OCI-M1 (cell line): ENCODE results near the gene PPHLN1.
"Not testable (repeated sequence)": the region's sequence is repeated elsewhere in the genome, so short reads cannot be mapped to it uniquely, and the experiment has no call there.

ENCODE experiments used
- DNase-seq: peaks from one replicate; lab custom pipeline; 2025; lab: John Stamatoyannopoulos, UW

PPHLN1 gene

DNA sequence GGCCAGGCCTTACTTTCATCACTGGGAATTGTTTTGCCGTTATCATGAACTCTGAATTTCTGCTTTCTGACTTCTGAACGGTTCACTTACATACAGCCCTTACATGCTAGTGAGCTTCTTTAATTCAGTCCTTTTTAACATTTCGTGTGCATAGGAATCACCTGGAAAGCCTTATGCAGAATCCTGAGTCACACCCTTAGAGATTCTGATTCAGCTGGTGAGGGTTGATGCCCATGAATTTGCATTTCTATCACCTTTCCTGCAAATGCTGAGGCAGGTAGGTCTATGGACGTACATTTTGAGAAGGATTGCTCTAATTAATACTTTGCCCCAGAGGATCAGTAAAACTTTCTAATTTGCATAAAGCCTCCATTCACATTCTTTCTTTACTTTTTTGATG is 44.0 kb downstream of the PPHLN1 start:
- DNase-seq: no peak

DNA sequence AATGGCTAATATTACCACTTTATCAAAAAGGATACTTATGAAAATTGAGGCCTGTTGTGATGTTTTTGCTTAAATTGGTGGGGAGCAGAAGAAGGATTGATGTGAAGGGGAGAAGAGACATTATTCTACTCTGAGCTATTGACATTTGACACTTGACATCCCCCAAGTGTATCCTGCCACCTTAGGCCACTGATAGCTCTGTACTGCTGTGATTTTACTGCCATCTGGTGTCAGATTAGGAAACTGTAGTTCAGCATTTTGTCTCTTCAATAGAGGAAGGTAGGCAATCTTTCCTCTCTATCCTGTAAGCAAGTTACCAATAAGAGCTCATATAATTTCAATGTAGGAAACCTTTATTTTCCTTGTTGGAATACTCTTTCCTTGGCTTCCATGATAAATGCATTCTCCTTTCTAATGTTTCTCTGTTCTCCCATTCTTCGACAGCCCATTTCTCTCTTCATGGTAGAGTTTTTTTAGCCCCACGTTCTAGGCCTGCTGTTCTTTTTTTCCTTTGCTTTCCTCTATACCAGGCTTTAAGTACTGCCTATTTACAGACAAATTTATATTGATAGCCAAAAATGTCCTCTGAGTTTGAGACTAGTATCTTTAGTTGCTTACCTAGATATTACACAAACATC is 46.3 kb downstream of the PPHLN1 start:
- DNase-seq: peak; percentile 89

DNA sequence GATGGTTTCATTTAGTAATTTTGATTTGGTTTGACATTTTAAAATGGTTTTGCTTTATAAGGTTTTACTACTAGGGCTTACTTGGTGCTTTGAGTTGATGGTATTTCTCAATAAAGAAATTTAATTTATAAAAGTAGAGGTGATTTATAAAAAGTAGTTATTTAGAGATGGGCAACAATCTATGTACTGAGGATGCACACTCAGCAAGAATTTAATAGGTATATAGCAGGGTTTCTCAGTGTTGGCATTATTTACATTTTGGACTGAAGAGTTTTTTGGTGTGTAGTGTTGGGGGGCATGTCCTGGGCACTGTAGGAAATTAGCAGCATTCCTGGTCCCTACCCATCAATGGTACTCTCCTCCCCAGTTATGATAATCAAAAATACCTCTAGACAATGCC is 47.7 kb downstream of the PPHLN1 start:
- no peak for DNase-seq

DNA sequence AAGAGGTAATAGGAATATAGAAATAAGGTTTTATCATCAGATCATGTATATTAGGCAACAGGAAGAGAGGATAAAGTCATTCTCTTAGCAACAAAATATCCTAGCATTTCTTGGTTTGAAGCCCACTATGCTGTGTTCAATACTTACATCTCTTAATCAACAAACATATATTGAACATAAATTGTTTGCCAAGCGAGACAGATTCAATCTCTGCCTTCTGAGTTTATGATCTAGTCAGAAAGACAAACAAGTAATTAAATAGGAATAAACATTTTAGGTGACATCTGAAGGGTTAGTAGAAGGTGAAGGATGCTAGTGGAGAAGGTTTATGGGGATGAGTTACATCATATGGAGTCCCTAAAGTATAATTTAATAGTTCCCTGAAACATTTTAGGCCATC is 54.8 kb downstream of the PPHLN1 start:
- DNase-seq: no peak

DNA sequence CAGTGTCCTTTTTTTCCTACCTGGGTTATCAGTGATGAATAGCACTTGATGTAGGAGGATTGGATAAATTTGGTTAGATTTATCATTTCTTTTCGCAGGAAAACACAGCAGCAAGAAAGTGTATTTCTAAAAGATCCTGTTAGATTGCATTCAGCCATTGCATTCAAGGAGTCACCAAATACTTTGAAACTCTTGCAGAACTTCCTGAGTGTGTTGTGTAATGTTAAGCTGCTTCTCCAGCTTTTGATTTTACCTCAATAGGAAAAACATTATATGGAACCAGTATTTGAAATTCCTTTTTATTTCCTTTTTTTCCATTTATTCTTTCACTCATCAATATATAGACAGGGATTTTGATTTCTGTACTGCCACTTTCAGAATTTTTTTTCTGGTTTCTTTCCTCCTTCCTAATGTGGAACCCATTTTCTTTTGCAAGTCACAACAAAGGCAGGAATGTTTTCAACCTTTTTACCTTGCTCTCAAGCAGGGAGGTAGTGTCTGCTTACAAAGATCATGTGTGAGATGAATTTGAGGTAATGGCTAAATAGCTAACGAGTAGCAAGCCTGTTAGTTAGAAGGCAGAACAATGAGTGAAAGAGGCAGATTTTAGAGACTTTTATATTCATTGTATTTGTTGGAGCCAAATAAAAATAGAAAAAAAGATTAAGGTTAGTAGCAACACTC is 56.2 kb downstream of the PPHLN1 start:
- DNase-seq: no peak

DNA sequence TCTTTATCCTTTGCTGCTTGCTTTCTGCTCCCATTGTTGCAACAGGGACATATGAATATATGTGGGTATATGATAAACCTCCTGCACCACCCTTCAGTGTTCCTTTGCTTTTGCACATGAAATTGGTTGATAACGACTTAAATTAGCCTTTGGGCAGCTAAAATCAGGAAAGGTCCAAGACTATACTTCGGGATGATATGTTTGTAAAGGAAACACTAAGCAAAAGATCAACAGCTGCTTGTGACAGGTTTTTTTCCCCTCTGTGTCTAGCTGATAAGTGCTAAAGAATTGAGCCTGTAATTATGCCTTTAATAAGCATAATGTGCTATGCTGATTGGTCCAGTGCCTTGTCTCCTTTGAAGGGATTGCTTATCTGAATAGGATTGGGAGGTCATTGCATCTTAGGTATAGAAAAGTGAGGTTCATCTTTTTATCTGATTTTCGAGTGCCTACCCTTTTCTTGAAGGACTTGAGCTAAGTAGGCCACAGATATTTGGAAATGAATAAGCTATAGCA is 59.4 kb downstream of the PPHLN1 start:
- peak; percentile 65 for DNase-seq

DNA sequence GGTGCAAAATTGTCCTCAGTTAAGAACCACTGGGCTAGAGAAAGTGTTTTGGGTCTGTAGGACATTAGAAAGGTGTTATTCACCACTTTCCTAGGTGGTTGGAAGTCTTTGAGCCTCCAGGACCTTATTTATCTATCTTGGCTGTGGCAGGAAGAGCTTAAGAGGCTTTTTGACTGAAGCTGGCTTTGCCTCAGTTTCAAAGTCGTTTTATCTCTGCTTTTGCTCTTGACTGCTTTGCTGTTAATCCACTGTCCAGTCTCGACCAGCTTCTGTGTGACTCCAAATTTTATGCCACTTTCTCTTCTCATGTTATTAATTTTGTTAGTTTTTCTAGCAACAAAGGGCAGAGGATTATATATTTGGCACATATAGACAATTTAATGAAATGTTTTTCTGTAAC is 60.3 kb downstream of the PPHLN1 start:
- peak; percentile 46 for DNase-seq

DNA sequence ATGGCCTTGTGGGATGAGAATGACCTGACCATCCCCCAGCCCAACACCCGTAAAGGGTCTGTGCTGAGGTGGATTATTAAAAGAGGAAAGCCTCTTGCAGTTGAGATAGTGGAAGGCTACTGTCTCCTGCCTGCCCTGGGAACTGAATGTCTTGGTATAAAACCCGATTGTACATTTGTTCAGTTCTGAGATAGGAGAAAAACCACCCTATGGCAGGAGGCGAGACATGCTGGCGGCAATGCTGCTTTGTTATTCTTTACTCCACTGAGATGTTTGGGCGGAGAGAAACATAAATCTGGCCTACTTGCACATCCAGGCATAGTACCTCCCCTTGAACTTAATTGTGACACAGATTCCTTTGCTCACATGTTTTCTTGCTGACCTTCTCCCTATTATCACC is 62.1 kb downstream of the PPHLN1 start:
- not testable (repeated sequence) for DNase-seq

DNA sequence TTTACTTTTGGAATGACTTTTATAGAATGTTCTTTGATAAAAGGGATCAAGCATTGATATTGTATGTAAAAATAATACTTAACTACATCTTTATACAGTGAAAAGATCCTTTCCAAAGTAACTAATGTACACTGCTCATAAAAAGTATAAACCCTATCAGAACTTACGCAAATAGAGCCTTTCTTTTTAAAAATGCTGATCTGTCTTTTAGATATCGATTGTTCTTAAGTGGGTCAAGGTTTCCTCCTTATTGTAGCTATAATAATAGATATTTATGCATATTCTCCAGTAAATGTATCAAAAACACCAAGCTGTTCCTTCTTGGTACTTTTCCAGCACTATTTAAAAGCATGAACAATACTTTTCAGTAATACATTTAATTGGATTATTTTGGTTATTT is 68.5 kb downstream of the PPHLN1 start:
- no peak for DNase-seq

DNA sequence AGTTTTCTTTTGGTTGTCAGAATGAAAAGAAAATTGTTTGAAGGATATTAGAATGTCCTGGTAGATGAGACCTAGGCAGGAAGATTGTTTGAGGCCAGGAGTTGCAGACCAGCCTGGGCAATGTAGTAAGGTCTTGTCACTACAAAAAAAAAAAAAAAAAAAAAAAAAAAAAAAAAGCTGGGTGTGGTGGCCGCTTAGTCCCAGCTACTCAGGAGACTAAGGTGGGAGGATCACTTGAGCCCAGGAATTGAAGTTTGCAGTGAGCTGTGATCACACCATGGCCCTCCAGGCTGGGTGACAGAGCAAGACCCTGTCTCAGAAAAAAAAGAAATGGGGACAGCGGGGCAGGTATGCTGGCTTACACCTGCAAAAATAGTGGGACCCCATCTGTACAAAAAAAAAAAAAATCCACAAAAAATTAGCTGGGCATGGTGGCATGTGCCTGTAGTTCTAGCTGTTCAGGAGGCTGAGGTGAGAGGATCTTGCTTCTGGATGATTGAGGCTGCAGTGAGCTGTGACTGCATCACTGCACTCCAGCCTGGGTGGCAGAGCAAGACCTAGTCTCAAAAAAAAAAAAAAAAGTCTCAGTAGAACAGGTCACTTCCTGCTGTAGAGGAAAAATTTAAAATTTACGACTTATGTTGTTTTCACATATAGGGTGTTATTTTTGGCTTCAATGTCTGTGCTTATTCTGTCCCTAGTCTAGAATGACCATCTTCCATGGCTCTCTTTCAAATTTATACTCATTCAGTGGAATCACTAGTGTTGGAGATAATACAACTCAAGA is 70.7 kb downstream of the PPHLN1 start:
- DNase-seq: no peak

DNA sequence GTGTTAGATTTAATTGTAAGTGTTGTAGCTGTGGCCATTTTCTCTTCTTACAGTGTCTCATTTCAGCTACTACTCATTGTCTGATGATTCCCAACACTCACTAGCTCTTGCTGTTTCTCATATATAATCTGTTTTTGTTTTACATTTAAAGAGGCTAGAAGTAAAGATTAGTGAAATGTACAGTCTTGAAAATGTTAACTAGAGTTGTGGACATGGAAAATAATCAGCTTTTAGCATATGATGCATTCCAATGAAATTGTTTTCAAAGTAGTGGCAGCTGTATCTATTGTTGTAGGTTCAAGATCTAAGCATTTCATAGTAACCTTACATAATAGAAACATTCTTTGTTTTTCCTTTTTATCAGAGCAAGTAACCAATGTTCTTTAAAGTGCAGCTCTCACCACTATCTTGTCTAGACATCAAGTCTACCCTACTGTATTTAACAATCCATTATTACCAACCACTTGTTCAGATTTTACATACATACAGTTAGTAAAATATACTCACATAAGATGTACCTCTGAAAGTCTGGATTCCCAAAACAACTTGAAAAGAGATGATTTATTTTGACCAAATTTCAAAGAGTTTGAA is 76.9 kb downstream of the PPHLN1 start:
- no peak for DNase-seq

DNA sequence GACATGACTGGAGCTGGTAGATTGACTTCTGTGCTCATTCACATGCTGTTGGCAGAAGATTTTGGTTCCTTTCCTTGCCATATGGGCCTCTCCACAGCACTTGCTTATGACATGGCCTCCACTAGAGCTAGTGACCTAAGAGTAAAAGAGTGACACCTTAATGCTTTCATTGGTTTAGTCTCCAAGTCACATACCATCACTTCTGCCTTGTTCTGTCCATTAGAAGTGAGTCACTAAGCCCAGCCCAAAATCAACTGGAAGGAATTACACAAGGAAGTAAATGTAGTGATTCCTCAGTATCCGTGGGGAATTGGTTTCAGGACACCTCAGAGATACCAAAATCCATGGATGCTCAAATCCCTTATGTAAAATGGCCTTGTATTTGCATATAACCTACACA is 81.3 kb downstream of the PPHLN1 start:
- DNase-seq: no peak

DNA sequence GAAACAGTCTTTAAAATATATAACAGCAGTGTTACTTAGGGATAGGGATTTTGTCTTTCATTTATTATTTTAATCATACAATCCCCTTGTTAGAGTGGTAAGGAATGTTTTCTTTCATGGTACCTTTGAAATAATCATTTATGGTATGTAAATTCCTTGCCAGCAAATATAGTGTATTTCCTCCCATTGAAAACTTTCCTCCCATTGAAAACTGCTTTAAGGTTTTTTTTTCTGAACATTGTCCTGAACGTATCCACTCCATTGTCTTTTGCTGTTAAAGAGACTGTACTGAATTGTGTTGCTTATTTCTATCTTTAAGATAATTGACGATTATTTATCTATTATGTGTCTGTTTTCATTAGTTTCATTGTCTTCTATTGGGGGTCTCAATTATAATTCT is 83.5 kb downstream of the PPHLN1 start:
- DNase-seq: no peak

DNA sequence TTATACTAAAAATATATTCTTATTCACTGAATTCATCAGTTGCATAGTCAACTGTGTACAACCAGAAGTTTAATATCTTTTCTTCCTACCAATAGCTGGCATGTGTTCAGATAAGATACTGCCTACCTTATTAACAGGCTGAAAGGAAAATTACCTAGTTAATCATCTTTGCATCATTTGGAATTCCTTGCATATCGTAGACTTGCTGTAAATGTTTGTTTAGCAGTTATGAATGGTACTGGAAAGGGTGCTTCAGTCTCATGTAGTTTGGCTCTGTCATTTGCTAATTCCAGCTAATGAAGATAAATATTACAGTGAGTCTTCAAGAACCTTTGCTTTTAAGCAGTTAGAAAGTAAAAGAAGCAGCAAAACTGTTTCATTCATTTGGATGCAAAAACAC is 84.4 kb downstream of the PPHLN1 start:
- no peak for DNase-seq

DNA sequence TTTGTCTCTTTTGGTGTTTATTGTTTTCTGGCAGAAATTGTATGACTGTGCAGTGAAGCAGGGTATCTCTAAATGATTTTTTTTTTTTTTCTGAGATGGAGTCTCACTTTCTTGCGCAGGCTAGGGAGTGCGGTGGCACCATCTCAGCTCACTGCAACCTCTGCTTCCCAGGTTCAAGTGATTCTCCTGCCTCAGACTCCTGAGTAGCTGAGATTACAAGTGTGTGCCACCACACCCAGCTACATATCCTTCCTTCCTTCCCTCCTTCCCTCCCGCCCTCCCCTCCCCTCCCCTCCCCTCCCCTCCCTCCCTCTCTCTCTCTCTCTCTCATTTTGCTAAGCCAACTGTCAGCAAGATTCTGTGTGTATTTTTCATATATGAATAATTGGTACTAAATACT is 94.4 kb downstream of the PPHLN1 start:
- peak; percentile 67 for DNase-seq

DNA sequence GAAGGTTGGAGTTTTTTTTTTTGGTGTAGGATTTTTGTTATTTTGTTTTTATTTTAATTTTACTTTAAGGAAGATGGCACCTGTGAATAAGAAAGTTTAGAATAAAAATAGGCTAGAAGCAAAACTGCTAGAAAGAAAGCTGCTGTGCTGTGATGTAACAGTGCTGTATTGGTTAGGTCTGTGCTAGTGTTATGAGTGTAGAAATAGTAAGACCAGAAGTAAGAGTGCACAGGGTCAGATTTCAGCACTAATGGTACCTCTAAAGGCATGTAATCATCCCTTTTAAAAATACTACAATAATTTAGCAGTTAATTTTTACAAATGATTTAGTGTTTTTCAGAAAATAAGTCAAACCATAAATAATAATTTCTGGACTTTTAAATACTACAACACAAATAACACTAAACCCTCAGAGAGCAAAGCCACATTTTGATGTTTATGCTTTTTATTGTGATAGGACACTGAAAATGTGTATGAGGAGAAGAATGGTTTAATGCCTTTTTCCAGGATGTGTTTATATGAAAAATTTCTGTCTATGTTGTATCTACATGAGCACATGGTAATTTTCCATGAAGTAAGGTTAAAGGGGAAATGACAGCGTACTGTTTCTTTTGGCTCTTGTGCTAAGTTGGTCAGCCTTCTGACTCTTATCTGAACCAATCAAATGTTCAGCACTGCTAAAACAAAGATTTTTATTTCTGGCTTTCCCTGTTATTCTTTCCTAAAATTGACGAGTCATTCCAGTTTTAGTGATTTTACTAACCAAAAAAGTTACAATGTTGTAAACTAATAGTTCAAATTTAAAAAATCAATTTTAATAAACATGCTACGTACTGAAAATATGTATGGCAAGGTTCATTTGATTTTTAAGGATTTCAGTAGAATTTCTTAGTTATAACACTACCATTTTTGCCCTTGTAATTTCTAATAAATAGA is 96.1 kb downstream of the PPHLN1 start:
- DNase-seq: peak; percentile 67

DNA sequence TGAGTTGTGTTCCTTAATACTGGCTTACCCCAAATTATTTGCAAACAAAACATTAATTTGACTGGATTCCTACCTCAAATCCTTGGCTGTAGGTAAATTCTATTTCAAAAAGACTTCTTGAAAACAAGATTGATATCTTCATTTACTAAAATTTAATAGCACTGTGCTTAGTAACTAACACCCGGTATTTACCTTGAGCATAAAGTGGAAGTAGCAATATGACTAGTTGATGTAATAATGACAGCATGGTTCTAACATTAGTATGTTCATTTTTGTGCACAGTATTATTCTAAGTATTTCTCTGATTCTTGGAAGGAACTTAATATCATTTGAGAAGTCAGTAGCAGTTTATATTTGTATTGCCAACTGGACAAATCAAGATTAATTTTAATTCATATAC is 96.8 kb downstream of the PPHLN1 start:
- no peak for DNase-seq

DNA sequence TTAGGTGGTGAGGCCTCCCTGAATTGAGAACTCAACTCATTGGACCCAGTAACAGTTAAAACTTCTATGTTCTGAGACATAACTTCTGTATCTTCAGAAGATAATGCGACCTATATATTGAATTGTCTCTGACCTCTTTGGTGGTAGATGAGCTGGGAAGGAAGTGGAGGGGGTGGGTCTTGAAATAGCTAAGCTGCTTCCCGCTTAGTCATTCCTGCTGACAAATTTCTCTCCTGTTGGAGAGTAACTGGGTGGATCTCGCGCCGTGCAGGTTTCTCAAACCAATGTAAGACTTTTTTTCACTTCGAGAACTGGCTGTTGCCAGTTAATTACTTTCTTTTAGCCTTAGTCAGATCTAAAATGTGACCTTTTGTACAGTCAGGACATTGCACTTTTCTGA is 100.8 kb downstream of the PPHLN1 start:
- DNase-seq: peak; percentile 95

DNA sequence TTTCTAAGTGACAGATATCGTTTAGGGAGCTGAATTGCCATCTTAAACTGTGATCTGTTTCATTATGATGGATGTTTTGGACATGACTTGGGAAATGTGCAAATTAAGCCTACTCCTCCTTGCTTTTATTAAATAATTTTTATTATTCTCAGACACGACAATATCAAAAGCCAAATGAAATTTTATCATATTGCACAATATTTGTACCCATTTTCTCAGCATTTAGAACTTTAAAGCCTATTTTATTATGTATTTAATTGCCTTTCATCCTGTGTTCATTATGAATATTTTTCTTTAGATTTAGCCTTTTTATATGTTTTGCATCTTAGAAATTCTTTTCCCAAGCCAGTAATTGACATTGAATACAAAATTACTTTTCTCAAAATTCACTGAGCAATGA is 102.9 kb downstream of the PPHLN1 start:
- DNase-seq: no peak

DNA sequence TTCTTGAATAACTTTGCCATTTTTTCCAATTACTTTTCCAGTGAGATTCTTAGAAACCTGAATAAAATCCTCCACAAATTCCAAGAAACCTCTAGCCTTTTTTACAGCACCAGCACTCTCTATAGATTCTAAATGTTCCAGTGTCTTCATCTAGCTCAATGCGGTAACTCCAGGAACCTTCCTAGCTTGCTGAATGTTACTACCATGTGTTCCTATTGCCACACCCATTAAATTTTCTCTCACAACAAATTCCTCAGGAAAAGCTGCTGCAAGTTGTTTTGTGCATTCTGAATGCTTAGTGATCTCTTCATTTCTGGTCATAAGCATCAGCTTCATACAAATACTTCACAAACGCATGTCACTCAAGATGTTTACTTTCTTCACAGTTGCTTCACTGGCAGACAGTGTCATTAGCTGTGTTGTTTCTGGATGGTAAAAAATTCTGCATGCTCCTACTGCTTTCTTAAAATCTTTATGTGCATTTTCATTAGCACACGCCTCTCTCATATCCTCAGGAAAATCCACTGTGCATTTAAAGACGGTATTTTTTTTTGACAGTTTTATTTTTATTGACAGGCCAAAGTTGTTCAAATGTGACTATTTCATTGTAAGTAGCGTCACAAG is 106.7 kb downstream of the PPHLN1 start:
- no peak for DNase-seq

DNA sequence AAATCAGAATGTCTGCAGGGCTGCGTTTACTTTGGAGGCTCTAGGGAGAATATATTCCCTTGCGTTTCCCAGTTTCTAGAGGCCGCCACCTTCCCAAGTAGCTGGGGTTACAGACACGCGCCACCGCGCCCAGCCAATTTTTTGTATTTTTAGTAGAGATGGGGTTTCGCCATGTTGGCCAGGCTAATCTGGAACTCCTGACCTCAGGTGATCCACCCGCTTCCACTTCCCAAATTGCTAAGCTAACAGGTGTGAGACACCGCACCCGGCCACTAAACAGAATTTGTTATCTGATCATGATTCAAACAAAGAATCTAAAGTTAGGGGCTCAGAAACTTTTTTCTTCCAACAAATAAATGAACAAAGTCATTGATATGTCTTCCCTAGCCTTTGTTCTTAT is 114.6 kb downstream of the PPHLN1 start:
- no peak for DNase-seq
